ENCODE data around the gene LGALS12.

The LGALS12 gene

GRCh38 chr11:63491240-63491587 lies 14.7 kb upstream of the LGALS12 start:
- POLR2A ChIA-PET = no interaction called here
- peak overlapping the region; percentile 33 for H3K4me3 ChIP-seq (ENCODE audit: low read depth, low read length)
- CTCF ChIA-PET = interaction anchor here (1.8 to 2.1 kb wide), 2 partner anchors 12 to 144 kb away, joined by 4 to 11 read pairs; no protein-coding TSS in a partner anchor
- no peak for DNase-seq (ENCODE audit: low read depth, low spot score)
- TF ChIP-seq CTCF (IDR thresholded peaks at IDR 0.05; ENCODE audit: insufficient read depth, low read length, missing control alignments) = no peak

GRCh38 chr11:63491636-63492372 lies 14.1 kb upstream of the LGALS12 start:
- DNase-seq (ENCODE audit: low read depth, low spot score) = no peak
- H3K4me3 ChIP-seq (ENCODE audit: low read depth, low read length) = no peak overlapping the region
- POLR2A ChIA-PET = no interaction called here
- CTCF ChIA-PET = interaction anchor here (1.8 to 2.1 kb wide), 2 partner anchors 13 to 144 kb away, joined by 4 to 11 read pairs; no protein-coding TSS in a partner anchor
- no peak for TF ChIP-seq CTCF (IDR thresholded peaks at IDR 0.05; ENCODE audit: insufficient read depth, low read length, missing control alignments)

GRCh38 chr11:63492441-63492840 lies 13.4 kb upstream of the LGALS12 start:
- no peak for DNase-seq (ENCODE audit: low read depth, low spot score)
- ChIA-PET POLR2A (no interaction called here), CTCF (no interaction called here)
- TF ChIP-seq CTCF (IDR thresholded peaks at IDR 0.05; ENCODE audit: insufficient read depth, low read length, missing control alignments) = no peak
- H3K4me3 ChIP-seq (ENCODE audit: low read depth, low read length) = no peak overlapping the region

GRCh38 chr11:63493127-63493526 lies 12.8 kb upstream of the LGALS12 start:
- DNase-seq (ENCODE audit: low read depth, low spot score) = no peak
- no peak overlapping the region for H3K4me3 ChIP-seq (ENCODE audit: low read depth, low read length)
- POLR2A ChIA-PET = no interaction called here
- CTCF ChIA-PET = interaction anchor here (0.6 to 0.7 kb wide), 2 partner anchors 13 to 35 kb away, joined by 3 read pairs; no protein-coding TSS in a partner anchor
- no peak for TF ChIP-seq CTCF (IDR thresholded peaks at IDR 0.05; ENCODE audit: insufficient read depth, low read length, missing control alignments)

- H3K4me3 ChIP-seq (ENCODE audit: low read depth, low read length) = no peak overlapping the region
- no peak for TF ChIP-seq CTCF (IDR thresholded peaks at IDR 0.05; ENCODE audit: insufficient read depth, low read length, missing control alignments)
- no peak for DNase-seq (ENCODE audit: low read depth, low spot score)
- ChIA-PET POLR2A (no interaction called here), CTCF (interaction anchor here (1.3 kb wide), 1 partner anchor 141 kb away, joined by 3 read pairs; no protein-coding TSS in a partner anchor)
Measured at GRCh38 chr11:63494975-63495374, 10.9 kb upstream of the LGALS12 start.

- DNase-seq (ENCODE audit: low read depth, low spot score) = no peak
- H3K4me3 ChIP-seq (ENCODE audit: low read depth, low read length) = no peak overlapping the region
- POLR2A ChIA-PET = no interaction called here
- CTCF ChIA-PET = no interaction called here
- TF ChIP-seq CTCF (IDR thresholded peaks at IDR 0.05; ENCODE audit: insufficient read depth, low read length, missing control alignments) = no peak
Measured at GRCh38 chr11:63499874-63500273, 6.0 kb upstream of the LGALS12 start.

Measured in AG04449 (cell line).